Astrocyte of the hippocampus (primary cell): ENCODE measurements around the gene CBX7.
"Not testable (repeated sequence)": the region's sequence is repeated elsewhere in the genome, so short reads cannot be mapped to it uniquely, and the experiment has no call there.

Experiments used
- DNase-seq: peaks from one replicate; pipeline ENCODE4 v3.0.0; 2011; ENCODE audit warnings: low read depth, low spot score

CBX7 gene

DNA sequence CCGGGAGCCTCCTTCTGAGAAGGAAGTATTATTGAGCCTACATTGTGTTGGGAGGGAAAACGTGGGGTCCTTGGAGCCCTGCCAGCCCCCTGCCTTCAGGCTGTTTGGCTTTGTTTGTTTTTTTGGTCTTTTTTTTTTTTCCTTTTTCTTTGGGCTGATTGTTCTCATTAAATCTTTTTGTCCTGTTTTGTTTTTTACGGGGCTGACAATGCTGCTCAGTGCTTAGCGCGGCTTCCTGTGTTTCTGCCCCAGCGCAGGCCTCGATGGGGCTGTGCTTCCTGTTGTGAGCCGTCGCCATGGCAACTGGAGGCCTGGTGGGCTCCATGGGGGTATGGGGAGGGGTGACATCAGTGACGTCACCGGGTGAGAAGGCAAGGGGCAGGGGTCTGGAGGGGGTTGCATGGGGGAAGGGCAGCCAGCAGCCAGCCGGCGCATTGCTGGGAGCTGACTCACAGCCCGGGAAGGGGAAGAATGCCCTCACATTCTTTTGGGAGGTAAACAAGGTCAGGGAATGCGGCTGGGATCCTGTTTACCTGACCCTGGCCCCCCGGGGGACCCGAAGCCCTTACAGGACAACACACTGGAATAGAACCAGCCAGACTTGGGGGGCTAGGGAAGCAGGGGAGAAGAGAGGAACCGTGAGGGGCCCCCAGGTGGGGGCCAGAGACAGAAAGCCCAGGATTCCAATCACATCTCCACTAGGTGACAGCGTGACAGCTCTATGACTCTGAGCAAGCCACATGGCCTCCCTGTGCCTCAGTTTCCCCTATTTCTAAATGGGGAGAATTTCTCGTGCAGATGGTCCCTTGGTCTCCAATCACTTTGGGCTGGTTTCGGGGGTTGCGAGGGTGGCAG is 22.2 kb upstream of the CBX7 start:
- peak; percentile 96 for DNase-seq

DNA sequence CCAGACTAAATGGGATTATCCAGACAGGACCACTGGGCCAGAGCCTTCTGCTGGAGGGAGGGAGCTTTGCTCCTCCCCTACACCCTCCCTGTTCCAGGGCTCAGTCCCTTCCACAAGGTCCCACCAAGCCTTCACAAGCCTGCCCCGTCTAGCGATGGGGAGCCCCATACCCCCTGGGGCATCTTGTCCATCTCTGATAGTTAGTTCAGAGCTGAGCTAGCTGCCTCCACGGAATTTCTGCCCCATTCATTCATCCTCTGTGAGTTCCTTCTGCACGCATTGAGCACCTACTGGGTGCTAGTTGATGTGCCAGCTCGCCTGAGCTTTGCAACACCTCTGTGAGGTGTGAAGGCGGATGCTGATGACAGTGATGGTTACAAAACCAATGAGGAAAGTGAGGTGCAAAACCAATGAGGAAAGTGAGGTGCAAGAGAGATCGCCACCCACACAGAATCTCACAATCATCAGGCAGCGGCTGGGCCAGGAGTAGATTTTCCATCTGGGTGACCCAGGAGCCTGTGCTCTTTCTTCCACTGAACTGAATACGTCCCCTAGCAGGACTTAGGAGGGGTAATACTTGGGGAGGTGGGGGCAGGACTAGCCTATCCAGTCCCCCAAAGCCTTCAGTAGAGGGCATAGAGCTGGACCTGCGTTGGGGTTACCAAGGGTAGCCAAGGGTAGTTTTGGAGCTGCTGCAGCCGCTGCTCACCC is 21.5 kb upstream of the CBX7 start:
- DNase-seq: no peak

DNA sequence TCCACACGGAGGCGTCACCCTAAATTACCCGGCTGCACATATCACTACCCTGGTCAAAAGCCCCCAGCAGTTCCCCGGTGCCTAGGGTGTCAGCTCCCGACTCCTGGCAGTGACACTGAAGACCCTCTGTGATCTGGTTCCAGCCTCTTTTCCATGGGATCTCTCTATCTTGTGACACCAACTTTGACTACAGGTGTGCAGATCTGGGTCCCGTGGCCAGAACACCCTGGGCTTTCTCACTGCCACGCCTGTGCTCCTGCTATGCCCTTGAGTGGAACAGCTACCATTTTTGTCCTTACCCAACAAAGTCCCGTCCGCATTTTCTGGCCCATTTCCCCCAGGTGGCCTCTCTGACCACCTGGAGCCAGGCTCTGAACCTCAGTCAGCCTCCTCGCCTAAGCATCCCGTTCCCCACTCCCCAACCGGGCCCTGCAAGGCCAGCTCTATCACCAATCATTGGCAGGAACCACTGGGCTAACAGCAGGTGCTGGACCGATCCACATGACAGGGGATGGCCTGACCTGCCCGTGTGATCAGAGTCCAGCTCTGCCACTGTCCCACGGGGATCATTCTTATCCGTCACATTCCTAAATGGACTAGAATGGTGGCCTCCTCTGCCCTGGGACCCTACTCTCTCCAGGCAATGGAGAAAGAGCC is 20.7 kb upstream of the CBX7 start:
- DNase-seq: no peak

DNA sequence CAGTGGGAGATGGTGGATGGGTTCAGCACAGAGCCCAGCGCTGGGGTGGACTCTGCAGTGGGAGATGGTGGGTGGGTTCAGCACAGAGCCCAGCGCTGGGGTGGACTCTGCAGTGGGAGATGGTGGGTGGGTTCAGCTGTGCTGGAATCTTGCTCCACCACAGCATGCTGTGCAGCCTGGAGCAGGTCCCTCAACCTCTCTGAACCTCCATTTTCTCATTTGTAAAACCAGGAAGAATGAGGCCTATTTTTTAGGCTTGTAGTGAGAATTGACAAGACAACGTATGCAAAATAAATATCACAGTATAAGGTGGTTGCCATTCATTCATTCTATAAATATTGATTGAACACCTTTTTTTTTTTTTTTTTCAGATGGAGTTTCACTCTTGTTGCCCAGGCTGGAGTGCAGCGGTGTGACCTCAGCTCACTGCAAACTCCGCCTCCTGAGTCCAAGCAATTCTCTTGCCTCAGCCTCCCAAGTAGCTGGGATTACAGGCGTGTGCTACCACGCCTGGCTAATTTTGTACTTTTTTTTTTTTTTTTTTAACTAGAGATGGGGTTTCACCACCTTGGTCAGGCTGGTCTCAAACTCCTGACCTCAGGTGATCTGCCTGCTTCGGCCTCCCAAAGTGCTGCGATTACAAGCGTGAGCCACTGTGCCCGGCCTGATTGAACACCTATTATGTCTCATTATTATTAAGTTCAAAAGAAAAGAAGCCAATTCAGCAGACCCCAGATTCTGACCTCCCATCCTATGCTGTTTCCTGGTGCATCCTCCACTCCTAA is 20.0 kb upstream of the CBX7 start:
- DNase-seq: not testable (repeated sequence)

DNA sequence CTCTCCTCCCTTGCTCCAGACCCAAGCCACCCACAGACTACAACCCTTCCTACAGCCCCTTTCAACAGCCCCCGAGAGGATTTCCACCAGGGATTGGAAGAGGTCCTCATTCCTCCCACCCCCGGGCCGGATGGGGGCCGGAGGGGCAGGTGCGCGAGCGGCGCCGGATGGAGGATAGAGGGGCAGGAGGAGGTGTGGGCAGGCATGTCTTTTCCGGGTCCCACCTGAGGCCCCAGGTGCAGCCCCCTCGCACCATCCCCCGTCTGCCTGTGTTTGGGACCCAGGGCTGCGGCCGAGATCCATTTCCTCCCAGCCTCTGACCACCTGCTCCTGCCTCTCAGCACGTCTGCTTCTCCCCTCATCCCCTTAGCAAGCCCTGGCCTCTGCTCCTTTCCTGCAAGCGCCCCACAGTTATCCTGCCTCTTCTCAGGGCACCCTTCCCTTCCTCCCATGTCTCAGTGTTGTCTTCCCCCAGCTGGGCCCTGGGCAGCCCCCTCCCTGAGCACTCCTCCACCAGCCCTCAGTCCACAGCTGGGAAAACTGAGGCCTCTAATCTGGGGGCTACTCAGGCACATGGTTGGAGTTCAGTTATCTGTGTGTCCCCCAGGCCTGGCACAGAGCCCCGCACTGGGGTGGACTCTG is 19.3 kb upstream of the CBX7 start:
- DNase-seq: no peak

DNA sequence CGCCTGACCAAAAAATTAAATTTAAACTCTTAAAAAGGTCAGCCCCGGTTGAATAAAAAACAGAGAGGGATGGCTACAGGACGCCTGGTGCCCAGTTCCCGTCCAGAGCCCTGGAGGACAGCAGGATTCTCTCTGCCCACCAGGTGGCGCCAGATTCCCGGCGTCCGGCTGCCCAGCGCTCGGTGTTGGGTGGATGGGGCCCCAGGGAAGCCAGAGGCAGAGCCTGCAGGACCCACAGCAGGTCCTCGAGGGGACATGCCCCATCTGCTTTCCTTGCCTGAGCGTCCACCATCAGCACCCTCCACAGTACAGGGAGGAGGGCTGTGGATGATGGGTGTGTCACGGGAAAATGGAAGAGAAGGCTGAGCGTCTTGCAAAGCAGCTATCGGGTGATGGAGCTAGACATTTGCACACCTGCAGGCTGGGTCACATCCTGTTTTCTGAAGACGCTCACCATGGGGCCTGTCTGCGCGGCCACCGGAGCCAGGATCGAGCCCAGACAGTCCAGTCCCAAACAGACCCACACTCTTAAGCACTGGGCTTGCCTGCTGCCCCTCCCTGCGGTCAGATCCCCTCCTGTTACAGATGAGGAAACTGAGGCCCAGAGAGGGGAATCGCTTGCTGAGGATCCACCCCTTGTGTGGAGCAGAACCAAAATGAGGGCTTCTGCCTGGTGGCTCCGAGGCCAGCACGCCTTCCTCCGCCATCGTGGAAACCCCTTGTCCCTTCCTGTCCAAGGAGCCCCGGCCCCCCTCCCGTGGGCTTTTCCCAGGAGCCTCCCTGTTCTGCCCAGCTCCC is 18.5 kb upstream of the CBX7 start:
- peak; percentile 89 for DNase-seq

DNA sequence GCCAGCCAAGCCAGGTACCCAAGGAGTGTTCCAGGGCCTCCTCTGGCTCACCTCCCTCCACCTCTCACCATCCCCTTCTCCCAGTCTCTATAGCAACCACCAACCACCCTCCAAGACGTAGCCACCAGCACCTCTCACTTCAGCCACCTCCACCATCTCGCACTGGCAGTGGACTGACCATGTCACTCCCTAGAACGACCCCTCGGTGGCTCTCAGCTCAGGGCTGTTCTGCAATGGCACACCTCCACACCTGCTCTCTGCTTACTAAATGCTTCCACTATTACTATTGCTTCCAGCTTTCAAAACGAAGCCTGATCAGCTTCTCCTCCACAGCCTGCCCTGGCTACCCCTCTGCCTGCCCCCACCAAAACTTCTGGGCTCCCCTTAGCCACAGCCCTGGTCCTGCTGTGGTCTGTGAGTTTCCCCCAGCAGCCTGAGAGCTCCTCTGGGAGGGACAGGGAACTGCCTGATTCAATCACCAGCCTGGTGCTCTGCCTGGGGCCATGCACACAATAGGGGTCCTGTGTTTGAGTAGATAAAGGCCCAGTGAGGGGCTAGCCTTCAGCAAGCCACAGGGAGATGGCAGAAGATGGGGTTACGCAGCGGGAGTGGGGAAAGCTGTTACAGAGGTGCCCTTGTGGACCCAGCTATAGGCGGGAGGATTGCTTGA is 17.5 kb upstream of the CBX7 start:
- no peak for DNase-seq

DNA sequence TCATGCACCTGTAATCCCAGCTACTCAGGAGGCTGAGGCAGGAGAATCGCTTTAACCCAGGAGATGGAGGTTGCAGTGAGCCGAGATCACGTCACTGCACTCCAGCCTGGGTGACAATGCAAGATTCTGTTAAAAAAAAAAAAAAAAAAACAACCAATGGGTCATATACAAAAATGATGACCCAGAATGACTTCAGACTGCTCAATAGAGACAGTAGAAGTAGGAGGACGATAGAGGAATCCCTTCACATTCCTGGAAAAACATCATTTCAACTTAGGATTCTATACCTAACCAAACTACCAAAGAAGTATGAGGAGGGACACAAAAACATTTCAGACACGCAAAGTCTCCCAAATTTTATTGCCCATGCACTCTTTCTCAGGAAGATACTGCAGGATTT is 14.1 kb upstream of the CBX7 start:
- no peak for DNase-seq

DNA sequence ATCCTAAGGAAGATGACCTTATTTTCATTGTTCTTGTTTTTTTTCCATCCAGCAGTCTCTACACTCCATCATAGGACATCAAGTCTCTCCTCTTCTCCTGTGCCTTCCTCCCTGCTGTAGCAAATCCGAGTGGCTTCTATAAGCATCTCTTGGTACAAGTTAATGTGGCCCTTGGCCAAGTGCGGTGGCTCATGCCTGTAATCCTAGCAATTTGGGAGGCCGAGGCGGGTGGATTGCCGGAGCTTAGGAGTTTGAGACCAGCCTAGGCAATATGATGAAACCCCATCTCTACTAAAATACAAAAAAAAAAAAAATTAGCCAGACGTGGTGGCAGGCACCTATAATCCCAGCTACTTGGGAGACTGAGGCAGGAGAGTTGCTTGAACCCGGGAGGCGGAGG is 3.6 kb upstream of the CBX7 start:
- not testable (repeated sequence) for DNase-seq

DNA sequence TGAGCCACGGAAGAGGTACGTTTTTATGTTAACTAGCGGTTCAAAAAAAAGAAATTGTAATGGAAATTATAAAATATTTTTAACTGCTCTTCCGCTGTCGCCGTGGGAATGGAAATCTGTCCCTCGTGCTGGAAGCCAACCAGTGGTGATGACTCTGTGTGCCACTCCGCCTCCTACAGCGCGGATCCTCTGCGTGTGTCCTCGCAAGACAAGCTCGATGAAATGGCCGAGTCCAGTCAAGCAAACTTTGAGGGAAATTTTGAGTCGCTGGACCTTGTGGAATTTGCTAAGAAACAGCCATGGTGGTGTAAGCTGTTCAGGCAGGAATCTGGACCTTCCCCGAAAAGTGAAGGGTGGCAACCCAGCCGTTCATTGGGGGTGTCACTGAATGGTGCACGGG is 2.9 kb upstream of the CBX7 start:
- no peak for DNase-seq

DNA sequence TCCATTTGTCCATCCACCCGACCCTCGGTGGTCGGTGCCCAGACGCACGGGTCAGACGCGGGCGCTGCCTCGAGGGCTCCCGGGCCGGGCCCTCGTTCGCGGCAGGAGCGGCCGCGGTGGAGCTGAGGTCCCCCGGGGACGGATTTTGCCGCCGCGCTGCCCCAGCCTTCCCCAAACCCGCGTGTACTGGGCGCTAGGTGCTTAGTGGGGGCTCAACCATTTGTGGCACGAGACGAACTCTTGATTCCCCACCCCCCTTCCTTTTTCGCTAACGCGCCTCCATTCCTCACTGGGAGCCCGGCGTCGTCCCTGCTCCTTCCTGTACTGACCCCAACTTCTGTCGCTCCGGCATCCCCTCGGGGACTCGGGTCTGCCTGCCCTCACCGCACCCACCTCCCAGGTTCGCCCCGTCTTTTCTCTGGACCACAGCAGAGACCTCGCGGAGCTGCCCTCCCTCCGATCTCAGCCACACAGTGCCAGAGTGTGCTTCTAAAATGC is 789 bp upstream of the CBX7 start:
- DNase-seq: no peak

DNA sequence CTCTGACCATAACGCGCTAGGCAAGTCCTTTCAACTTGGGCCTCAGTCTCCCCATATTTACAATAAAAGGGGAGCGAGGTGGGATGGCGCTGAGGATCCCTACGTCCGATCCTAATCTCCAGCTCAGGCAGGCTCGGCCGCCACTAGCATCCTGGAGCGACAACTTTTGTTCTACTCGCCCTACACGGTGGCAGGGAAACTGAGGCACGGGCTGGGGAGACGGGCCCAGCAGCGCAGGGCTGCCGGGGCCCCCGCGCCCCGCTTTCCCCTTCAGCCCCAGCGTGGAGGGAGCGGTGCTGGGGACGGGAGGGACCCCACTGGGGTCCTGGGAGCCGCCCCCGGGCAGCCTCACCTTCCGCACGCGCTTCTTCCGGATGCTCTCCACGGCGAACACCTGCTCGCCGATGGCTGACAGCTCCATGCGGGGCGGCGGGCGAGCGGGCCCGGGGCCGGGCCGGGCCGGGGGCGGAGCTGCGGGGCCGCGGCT is 413 bp downstream of the CBX7 start:
- DNase-seq: no peak

DNA sequence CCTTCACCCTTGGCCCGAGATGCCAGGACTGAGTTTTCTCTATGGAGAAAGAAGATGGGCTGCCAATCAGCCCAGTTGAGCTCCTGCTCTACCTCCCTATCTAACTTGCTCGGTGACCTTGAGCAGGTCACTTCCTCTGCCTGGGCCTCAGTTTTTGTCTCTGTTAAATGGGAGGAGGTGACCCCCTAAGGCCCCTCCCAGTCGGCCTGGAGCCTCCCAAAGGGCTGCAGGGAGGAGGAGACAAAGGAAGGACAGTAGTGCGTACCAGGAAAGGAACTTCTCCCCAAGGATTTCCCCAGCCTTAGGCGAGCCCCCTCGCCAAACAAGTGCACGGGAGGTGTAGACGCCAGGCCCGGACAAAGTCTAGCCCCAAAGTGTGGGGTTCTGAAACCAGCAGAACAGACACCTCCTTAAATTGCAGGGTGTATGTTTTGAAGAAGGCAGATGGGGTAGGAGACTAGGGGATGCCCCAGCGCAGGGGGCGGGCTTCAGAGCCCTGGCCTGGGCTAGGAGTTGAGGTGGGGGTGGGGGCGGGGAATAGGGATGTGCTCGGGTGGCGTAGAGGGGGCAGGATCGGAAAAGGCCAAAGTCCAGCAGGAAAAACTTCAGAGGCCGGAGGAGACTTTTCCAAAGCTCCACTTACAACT is 1.0 kb downstream of the CBX7 start:
- DNase-seq: no peak

DNA sequence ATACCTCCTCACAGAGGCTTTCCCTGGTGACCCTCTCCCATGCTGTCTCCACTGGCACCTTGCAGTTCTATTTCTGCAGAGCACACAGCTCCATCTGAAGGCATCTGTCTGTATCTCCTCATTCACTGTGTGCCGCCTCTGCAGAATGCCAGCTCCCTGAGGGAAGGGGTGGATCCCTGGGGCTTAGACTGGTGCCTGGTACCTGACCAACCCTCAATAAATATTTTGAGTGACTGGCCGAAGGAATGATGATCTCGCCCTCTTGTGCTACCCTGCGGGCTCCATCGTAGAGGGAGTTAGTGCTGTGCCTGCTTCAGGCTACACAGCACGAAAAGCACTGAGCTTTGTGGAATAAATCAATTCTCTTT is 1.6 kb downstream of the CBX7 start:
- DNase-seq: no peak

DNA sequence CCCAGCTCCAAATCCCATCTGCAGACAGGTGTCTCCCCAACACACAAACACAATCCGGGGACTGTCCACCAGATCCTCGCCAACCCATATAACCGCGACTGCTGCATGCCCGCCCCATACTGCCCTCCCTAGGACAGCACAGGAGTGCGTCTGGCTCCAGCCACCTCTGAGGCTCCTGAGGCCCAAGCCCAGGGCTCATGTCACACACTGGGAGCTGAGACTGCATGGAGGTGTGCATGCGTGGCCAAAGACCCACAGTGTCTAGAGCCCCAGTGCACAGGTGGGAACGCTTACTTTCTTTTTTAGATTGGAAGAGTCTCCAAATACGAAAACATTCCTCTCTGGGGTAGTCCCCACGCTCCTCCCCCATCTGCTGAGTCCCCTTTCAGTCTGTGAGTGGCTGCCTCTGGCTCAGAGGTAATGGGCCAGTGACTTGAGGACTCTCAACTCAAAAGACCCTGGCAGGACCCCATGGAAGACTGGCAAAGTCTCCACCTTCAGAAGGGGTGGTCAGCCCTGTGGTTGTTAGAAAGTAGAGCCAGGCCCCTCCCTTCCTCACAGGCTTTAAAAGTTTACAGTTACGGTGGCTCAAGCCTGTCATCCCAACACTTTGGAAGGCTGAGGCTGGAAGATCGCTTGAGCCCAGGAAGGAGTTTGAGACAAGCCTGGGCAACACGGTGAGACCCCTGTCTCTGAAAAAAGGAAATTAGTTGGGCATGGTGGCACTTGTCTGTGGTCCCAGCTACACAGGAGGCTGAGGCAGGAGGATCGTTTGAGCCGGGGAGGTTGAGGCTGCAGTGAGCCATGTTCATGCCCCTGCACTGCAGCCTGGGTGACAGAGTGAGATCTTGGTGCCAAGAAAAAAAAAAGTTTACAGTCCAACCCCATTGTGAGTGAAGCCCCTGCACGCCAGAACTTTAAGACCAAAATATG is 2.3 kb downstream of the CBX7 start:
- DNase-seq: no peak

DNA sequence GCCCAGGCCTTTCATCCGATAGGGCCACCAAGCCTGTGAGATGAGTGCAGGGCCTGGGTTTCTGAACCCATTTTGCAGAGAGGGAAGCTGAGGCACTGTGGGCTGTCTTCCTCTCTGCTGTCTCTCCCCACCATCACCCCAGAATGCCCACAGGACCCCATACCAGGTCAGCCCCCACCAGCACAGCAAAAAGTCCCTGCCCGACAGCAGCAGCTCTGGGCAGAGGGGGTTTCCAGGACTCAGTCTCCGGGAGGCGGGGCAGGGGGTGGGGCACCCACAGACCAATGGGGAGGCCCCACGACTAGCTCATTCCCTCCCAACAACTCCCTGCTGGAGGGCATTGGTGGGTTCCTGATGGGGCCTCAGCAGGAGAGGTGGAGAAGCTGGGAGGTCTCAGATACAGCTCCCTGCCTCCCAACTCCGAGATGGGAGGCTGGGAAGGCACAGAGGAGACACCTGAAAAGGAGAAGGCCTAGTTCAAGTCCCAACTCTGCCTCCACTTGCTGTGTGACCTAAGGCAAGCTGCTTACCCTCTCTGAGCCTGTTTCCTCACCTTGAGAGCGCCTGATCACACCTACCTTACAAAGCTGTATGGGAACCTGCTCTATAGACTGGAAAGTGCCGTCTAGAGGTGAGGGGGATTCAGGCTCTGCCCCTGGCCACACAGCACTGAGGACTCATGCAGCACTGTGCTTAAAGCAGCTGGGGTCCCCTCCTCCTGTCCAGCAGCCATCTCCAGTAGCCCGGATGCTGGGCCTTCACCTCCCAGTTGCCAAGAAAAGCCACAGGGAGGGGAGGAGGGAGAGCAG is 3.5 kb downstream of the CBX7 start:
- peak; percentile 40 for DNase-seq

DNA sequence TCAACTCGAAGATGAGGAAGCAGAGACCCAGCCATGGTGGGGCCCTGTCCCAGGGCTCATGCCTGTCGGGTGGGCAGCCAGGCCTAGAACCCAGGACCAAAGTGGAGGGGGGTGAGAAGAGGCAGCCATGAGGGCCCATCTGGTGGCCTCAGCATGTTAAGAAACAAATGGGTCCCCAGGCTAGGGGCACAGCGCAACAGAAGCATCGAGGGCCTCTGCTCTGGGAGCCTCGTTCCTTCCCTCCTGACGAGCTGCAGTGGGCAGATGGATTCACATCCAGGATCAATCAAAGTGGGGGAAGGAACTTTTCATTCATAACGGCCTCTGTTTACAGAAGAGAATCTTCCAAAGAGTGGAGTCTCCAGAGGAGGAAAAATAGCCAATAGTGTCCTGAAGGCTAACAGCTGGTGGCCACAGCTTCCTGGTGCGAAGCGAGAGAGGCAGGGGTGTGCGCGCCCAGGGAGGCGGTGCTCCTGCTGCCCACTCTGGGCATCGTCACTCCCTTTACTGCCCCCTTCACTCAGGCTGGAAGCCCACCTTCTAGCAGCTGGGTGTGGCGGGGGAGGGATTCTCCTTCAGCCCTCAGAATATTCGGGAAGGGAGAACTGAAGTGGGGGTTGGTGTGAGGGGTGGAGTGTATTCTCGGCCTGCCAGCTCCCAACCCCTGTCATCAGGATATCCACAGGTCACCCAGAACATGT is 4.3 kb downstream of the CBX7 start:
- no peak for DNase-seq
